ENCODE results near the gene PCBP2. TPM values are rescaled to one million over a fixed set of nuclear protein-coding genes. Genes with fewer than 3 reads are reported as not detected.

PCBP2 gene
- polyA plus RNA-seq, 3 donors, result 79.6 to 588 (median 81.9) TPM

DNA sequence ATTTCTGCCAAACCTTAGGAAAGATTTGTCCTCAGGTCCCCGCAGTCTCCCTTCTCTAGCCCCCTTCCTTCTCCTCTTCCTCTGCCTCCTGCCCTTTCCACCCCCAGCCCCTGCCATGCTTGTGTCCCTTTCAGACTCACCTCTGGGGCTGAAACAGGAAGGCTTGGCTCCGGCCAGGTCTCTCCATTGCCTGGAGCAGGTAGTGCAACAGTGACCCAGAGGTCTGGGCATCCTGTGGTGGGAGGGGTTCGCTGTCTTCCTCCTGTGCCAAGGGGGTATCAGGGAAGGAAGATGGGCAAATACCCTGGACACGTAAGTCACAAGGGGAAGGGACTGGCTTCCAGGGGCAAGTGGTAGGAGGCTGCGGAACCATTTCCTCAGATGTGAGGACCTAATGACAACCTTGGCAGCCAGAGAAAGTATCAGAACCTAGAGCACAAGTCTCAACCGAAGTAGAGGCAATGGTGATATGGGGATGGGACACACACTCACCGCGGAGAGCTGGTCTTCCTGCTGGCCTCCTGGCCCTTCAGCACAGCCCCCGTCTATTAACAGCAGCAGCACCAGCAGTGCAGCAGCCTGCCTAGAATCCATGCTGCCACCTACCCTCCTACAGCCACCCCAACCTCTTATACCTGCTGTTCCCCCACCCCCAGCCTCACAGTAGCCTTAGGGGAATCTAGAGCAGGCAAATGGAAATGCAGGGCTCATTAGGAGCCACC, 55.1 kb downstream of the PCBP2 start, which contains the start of gene NPFF:
Gene NPFF (minus strand): TSS at position 604 of the 722 bp plus-strand sequence. CDS start 10 bp downstream, at position 594.
- TF ChIP-seq, protein P1, sequence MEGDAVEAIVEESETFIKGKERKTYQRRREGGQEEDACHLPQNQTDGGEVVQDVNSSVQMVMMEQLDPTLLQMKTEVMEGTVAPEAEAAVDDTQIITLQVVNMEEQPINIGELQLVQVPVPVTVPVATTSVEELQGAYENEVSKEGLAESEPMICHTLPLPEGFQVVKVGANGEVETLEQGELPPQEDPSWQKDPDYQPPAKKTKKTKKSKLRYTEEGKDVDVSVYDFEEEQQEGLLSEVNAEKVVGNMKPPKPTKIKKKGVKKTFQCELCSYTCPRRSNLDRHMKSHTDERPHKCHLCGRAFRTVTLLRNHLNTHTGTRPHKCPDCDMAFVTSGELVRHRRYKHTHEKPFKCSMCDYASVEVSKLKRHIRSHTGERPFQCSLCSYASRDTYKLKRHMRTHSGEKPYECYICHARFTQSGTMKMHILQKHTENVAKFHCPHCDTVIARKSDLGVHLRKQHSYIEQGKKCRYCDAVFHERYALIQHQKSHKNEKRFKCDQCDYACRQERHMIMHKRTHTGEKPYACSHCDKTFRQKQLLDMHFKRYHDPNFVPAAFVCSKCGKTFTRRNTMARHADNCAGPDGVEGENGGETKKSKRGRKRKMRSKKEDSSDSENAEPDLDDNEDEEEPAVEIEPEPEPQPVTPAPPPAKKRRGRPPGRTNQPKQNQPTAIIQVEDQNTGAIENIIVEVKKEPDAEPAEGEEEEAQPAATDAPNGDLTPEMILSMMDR (IDR thresholded peaks at IDR 0.05), result no peak
- Mint-ChIP-seq H3K27me3 (ENCODE audit: low read depth in 3 of 3) (peaks cover 0 to 4% (median 0%) of the 10 kb centered on the region in 3 donors), H3K9me3 (no peaks in the 10 kb centered on the region), H3K27ac (peak within 1 kb of the TSS in 4 of 7 donors; percentile 42 to 75 (median 57)), H3K4me1 (peaks cover 18% of the 10 kb centered on the region), H3K36me3 (peaks cover 46 to 69% of the 10 kb centered on the region in 2 donors), H3K4me3 (no peak within 1 kb of the TSS)
- DNase-seq, result no peak
- 96% methylated on average over 5 of the region's 9 CpGs for WGBS (ENCODE audit: insufficient coverage)
- no peak within 1 kb of the TSS for H3K9ac ChIP-seq (ENCODE audit: insufficient read depth, low read length, poor library complexity, severe bottlenecking)
- H3K36me3 ChIP-seq (replicated peaks in 1 of 2; ENCODE audit: control insufficient read depth in 1 of 2, insufficient read depth in 2 of 2, low read length in 2 of 2), result peaks cover 50 to 68% of the 10 kb centered on the region in 2 donors
- no peak within 1 kb of the TSS for H3K27ac ChIP-seq (ENCODE audit: low read depth in 1 of 2, low read length in 2 of 2)
- no peaks in the 10 kb centered on the region for H3K9me3 ChIP-seq (replicated peaks in 1 of 2; ENCODE audit: control insufficient read depth in 1 of 2, insufficient read depth in 1 of 2, low read length in 2 of 2)
- H2AFZ ChIP-seq (ENCODE audit: insufficient read depth, low read depth, low read length, poor library complexity, severe bottlenecking), result no peak within 1 kb of the TSS
- no peaks in the 10 kb centered on the region for H3K27me3 ChIP-seq (ENCODE audit: control insufficient read depth in 2 of 2, insufficient read depth in 2 of 2, low read length in 2 of 2)
- no peaks in the 10 kb centered on the region for H4K20me1 ChIP-seq (ENCODE audit: insufficient read depth, low read length)
- peaks cover 11% of the 10 kb centered on the region for H3K79me2 ChIP-seq (ENCODE audit: insufficient read depth, low read length)
- H3K4me3 ChIP-seq (replicated peaks in 1 of 3; ENCODE audit: low read depth in 2 of 3, low read length in 3 of 3), result no peak within 1 kb of the TSS
- intact Hi-C loops (cut with micrococcal nuclease), result loop anchor here in 1 of 2 donors (10.0 kb wide), 1 partner anchor 292 kb away; no protein-coding TSS in a partner anchor
- H3K4me2 ChIP-seq (replicated peaks; ENCODE audit: extremely low read depth, low read length, poor library complexity, severe bottlenecking), result no peak within 1 kb of the TSS
- H3K4me1 ChIP-seq (ENCODE audit: control insufficient read depth in 1 of 2, insufficient read depth in 2 of 2, low read length in 2 of 2), result peaks cover 6 to 10% of the 10 kb centered on the region in 2 donors

DNA sequence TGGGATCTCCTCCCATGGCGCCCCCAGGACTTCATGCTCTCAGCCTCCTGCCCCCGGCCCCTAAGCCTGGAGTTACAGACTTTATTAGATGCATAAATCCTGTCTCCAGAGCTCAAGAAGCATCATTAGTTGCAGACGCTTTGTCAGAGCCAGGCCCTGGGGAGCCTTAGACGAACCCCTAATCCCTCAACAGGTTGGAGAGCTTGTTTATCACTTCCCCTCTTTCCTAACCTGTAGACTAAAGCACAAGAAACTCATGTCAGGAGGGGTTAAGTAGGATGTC, 55.6 kb downstream of the PCBP2 start:
- H3K27me3 Mint-ChIP-seq (ENCODE audit: low read depth in 3 of 3), result peaks cover 0 to 4% (median 0%) of the 10 kb centered on the region in 3 donors
- H3K27ac Mint-ChIP-seq, result peak overlapping the region in 1 of 7 donors; percentile 45
- Histone ChIP-seq H3K27me3 (ENCODE audit: control insufficient read depth in 2 of 2, insufficient read depth in 2 of 2, low read length in 2 of 2) (no peaks in the 10 kb centered on the region), H3K27ac (ENCODE audit: low read depth in 1 of 2, low read length in 2 of 2) (no peak overlapping the region), H3K4me1 (ENCODE audit: control insufficient read depth in 1 of 2, insufficient read depth in 2 of 2, low read length in 2 of 2) (peaks cover 4 to 7% of the 10 kb centered on the region in 2 donors), H3K9ac (ENCODE audit: insufficient read depth, low read length, poor library complexity, severe bottlenecking) (no peak overlapping the region), H3K4me2 (replicated peaks; ENCODE audit: extremely low read depth, low read length, poor library complexity, severe bottlenecking) (no peak overlapping the region), H2AFZ (ENCODE audit: insufficient read depth, low read depth, low read length, poor library complexity, severe bottlenecking) (no peak overlapping the region), H3K4me3 (replicated peaks in 1 of 3; ENCODE audit: low read depth in 2 of 3, low read length in 3 of 3) (no peak overlapping the region), H3K9me3 (replicated peaks in 1 of 2; ENCODE audit: control insufficient read depth in 1 of 2, insufficient read depth in 1 of 2, low read length in 2 of 2) (no peaks in the 10 kb centered on the region), H3K36me3 (replicated peaks in 1 of 2; ENCODE audit: control insufficient read depth in 1 of 2, insufficient read depth in 2 of 2, low read length in 2 of 2) (peaks cover 55 to 73% of the 10 kb centered on the region in 2 donors), H4K20me1 (ENCODE audit: insufficient read depth, low read length) (no peaks in the 10 kb centered on the region), H3K79me2 (ENCODE audit: insufficient read depth, low read length) (peaks cover 6% of the 10 kb centered on the region)
- no peak overlapping the region for H3K4me3 Mint-ChIP-seq
- peaks cover 51 to 74% of the 10 kb centered on the region in 2 donors for H3K36me3 Mint-ChIP-seq
- TF ChIP-seq, protein P1 (IDR thresholded peaks at IDR 0.05), result no peak
- WGBS (ENCODE audit: insufficient coverage), result 89% methylated on average over 3 of the region's 4 CpGs
- intact Hi-C loops (cut with micrococcal nuclease), result loop anchor here in 1 of 2 donors (10.0 kb wide), 1 partner anchor 293 kb away; no protein-coding TSS in a partner anchor
- no peak for DNase-seq
- peaks cover 16% of the 10 kb centered on the region for H3K4me1 Mint-ChIP-seq
- no peaks in the 10 kb centered on the region for H3K9me3 Mint-ChIP-seq

All from CD14-positive monocyte (primary cell).